HG02610 (cell line): ENCODE results near the gene TRAPPC4.

ENCODE experiments used
- ATAC-seq: cut with Tn5 transposase; IDR thresholded peaks from one replicate; pipeline ENCODE4 v1.9.1; 2021; ENCODE audit warnings: mild to moderate bottlenecking, moderate library complexity; ENCODE audit not compliant: unreplicated experiment

TRAPPC4 gene

DNA sequence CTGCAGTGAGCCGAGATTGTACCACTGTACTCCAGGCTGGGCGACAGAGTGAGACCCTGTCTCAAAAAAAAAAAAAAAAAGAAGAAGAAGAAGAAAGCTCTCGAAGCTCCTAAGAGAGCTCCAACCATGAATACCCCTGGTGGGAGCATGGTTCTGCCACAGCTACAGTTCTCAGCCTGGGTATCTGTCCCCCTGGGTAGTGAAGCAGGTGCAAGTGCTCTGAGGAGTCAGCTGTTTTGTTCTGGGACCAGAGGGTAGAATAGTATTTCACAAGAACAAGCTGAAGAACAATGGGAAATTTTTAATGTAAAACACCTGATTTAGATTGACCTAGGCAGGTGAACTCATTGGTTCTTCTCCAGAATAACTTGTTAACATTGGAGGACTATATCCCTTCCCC is 42.7 kb downstream of the TRAPPC4 start:
- ATAC-seq: no peak

DNA sequence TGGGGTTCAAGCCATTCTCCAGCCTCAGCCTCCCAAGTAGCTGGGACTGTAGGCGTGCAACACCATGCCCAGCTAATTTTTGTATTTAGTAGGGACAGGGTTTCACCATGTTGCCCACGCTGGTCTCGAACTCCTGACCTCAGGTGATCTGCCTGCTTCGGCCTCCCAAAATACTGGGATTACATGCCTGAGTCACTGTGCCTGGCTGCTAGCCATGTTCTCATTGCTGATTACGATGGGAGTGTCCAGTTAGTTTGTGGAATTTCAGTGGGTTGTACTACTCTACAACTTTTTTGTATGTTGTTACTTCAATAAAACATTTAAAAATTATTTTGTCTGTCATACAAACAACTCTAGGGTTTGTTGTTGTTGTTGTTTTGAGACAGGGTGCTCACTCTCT is 44.2 kb downstream of the TRAPPC4 start:
- ATAC-seq: no peak

DNA sequence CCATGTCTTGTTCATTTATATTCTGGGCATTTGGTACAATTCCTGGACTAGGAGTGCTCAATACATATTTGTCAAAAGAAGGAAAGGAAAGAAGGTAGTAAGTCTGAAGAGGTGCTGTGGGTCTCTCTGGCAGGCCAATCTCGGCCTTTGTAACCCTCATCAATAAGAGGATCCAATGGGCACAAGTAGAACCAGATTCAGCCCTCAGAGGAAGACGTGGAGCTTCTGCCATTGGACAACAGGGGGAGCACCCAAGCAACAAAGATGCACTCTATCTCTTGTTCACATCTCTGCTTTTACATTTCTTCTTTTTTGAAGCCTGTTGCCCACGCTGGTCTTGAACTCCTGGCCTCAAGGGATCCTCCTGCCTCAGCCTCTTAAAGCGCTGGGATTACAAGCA is 46.8 kb downstream of the TRAPPC4 start:
- no peak for ATAC-seq

DNA sequence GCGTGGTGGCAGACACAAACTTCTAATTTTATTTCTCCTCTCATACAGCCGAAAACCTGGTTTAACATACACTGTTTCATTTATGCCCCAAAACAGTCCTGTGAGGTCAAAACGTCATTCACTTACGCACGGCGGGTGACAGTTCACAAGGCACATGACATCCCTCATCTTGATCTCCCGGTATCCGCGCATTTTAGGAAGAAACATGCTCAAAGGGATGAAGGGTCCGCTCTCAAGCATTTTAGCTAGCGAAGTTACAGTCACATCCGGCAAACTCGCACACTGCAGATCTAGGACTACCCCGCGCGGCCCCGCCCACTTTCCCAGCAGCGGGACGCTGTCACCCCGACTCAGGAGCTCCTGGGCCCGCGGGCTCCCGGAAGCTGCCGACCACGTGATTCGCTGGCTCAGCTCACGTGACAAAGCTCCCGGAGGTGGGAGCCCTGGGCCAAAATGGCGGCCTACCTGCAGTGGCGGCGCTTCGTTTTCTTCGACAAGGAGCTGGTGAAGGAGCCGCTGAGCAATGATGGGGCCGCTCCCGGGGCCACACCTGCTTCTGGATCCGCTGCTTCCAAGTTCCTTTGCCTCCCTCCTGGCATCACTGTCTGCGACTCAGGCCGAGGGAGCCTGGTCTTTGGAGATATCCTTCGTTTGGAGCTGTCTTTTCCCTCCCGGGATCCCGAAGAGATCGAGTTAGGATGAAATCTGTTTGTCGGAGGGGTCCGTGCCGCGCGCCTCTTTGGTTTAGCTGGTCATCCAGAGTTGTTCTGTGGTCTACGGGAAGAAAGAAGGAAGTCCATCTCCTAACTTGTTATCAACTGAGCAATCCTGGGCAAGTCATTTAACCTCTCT is 49.0 kb downstream of the TRAPPC4 start, which contains the start of gene VPS11:
TSS of gene VPS11 (plus strand) at position 448 of the 852 bp plus-strand sequence. CDS start at position 454, 6 bp downstream.
- ATAC-seq: peak; percentile 92
